Neuronal stem cell (in vitro differentiated cells): ENCODE measurements around the gene PODN.

Source experiments
- DNase-seq: peaks from one replicate; pipeline ENCODE4 v3.0.0-alpha.2; 2013; ENCODE audit warnings: low spot score
- H2AFZ ChIP-seq: one replicate; pipeline ENCODE4 v1.6.1; 2013; ENCODE audit warnings: mild to moderate bottlenecking, low read length, inconsistent platforms
- H2AK5ac ChIP-seq: 2 replicates; pipeline ENCODE4 v1.6.1; 2013; ENCODE audit warnings: low read depth, mild to moderate bottlenecking, inconsistent platforms, low read length, moderate library complexity, mixed read lengths
- H2BK120ac ChIP-seq: 2 replicates; pipeline ENCODE4 v1.6.1; 2013; ENCODE audit warnings: low read depth, mild to moderate bottlenecking, inconsistent platforms, low read length, moderate library complexity, mixed read lengths
- H2BK12ac ChIP-seq: one replicate; pipeline ENCODE4 v1.6.1; 2013; ENCODE audit warnings: low read length, inconsistent platforms
- H2BK15ac ChIP-seq: 2 replicates; pipeline ENCODE4 v1.6.1; 2013; ENCODE audit warnings: mild to moderate bottlenecking, low read length, inconsistent platforms, mixed read lengths
- H2BK5ac ChIP-seq: one replicate; pipeline ENCODE4 v1.6.1; 2013; ENCODE audit warnings: inconsistent platforms, mild to moderate bottlenecking, low read length, moderate library complexity
- H3K14ac ChIP-seq: one replicate; pipeline ENCODE4 v1.6.1; 2013; ENCODE audit warnings: low read length, inconsistent platforms
- H3K18ac ChIP-seq: 2 replicates; pipeline ENCODE4 v1.6.1; 2013; ENCODE audit warnings: low read length, inconsistent platforms
- H3K23ac ChIP-seq: 2 replicates; pipeline ENCODE4 v1.6.1; 2013; ENCODE audit warnings: low read depth, mild to moderate bottlenecking, mixed read lengths, low read length, inconsistent platforms; ENCODE audit not compliant: poor library complexity
- H3K27ac ChIP-seq: replicated peaks from 3 replicates; pipeline ENCODE4 v1.5.1; 2013; ENCODE audit warnings: low read length, inconsistent platforms
- H3K27me3 ChIP-seq, 3 experiments: 2 replicates each; pipeline ENCODE4 v1.6.1; 2013; ENCODE audit warnings: low read length in 3 of 3, mild to moderate bottlenecking in 2 of 3, inconsistent platforms in 1 of 3, low read depth in 1 of 3, mixed read lengths in 1 of 3, moderate library complexity in 1 of 3; ENCODE audit not compliant: control insufficient read depth in 3 of 3, insufficient read depth in 3 of 3
- H3K36me3 ChIP-seq, 2 donors: replicated peaks in 1 of 2; 2 replicates each; pipeline ENCODE4 v1.6.1; 2013; ENCODE audit warnings: low read length in 2 of 2; ENCODE audit not compliant: control insufficient read depth in 2 of 2, insufficient read depth in 2 of 2
- H3K4ac ChIP-seq: 2 replicates; pipeline ENCODE4 v1.6.1; 2013; ENCODE audit warnings: inconsistent platforms, mild to moderate bottlenecking, low read length, moderate library complexity
- H3K4me1 ChIP-seq, 2 donors: 1 replicate in 1 of 2; 2 replicates in 1 of 2; pipeline ENCODE4 v1.6.1; 2013; ENCODE audit warnings: low read length in 2 of 2, low read depth in 1 of 2; ENCODE audit not compliant: control insufficient read depth in 2 of 2, insufficient read depth in 1 of 2
- H3K4me2 ChIP-seq: one replicate; pipeline ENCODE4 v1.6.1; 2013; ENCODE audit warnings: mild to moderate bottlenecking, low read length, inconsistent platforms; ENCODE audit not compliant: insufficient read depth, poor library complexity, severe bottlenecking
- H3K4me3 ChIP-seq, 2 donors: 2 replicates each; pipeline ENCODE4 v1.5.1; 2013; ENCODE audit warnings: low read length in 2 of 2, mild to moderate bottlenecking in 2 of 2, inconsistent platforms in 1 of 2, moderate library complexity in 1 of 2
- H3K79me1 ChIP-seq: one replicate; pipeline ENCODE4 v1.6.1; 2013; ENCODE audit warnings: low read depth, mild to moderate bottlenecking, inconsistent platforms, low read length, moderate library complexity
- H3K9ac ChIP-seq: one replicate; pipeline ENCODE4 v1.6.1; 2013; ENCODE audit warnings: mild to moderate bottlenecking, low read depth, low read length, inconsistent platforms; ENCODE audit not compliant: poor library complexity
- H3K9me3 ChIP-seq, 2 donors: replicated peaks in 1 of 2; 2 replicates each; pipeline versions ENCODE3 to v1.6.1; 2013; ENCODE audit warnings: low read length in 2 of 2, mild to moderate bottlenecking in 2 of 2, inconsistent platforms in 1 of 2, low read depth in 1 of 2, mixed read lengths in 1 of 2, moderate library complexity in 1 of 2; ENCODE audit not compliant: control insufficient read depth in 2 of 2, insufficient read depth in 1 of 2
- H4K8ac ChIP-seq: one replicate; pipeline ENCODE4 v1.6.1; 2013; ENCODE audit warnings: low read depth, mild to moderate bottlenecking, inconsistent platforms, low read length, moderate library complexity
- H4K91ac ChIP-seq: one replicate; pipeline ENCODE4 v1.6.1; 2013; ENCODE audit warnings: low read length, low read depth, mild to moderate bottlenecking, inconsistent platforms; ENCODE audit not compliant: poor library complexity
- WGBS, 2 donors: extraction: QIAGEN DNeasy Blood & Tissue Kit; methylation state at CpG; one replicate each; pipeline ENCODE4 v1.1.7; 2013; ENCODE audit warnings: missing lambda C conversion rate in 2 of 2, mixed read lengths in 1 of 2; ENCODE audit not compliant: insufficient read length in 2 of 2, insufficient replicate concordance in 1 of 2; ENCODE audit errors: extremely low coverage in 2 of 2; 5-methylcytosine and 5-hydroxymethylcytosine counted together

PODN gene

DNA sequence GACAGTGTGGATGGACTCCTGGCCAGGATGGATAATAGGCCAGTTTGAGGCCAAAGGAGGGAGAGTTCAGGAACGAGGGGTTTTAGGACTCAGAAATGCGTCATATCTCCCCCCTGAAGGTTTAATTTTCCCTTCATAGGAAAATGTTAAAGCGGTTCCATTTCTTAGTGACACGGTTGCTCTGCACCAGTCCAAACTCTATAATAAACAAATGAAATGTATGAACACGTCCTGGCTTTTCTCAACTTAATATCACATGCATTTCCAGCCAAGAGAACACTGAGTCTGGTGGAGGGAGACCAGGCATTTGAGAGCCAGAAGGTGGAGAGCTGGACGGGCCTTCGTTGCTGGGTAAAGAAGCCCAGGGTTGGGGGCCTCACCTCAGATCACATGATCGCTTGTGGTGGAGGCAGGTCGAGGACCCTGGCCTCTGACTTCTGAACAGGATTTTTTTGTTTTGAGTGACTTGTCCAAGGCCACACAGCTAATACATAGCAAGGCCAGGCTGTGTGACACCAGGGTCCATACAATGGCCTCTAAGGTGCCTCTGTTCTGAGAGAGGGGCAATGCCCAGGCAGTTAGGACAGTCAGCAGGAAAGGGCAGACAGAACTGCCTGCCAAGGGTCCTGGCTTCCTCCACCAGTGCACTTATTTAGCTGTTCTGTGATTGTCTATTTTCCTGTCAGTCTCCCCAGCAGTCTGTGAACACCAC, 69.0 kb downstream of the PODN start:
- Histone ChIP-seq H3K4me2 (no peak overlapping the region), H3K4ac (no peak overlapping the region), H3K23ac (no peak overlapping the region), H3K27ac (no peak overlapping the region), H3K4me1 (peaks cover 10 to 12% of the 10 kb centered on the region in 2 donors), H2BK120ac (no peak overlapping the region), H3K27me3 (peaks cover 0 to 23% (median 0%) of the 10 kb centered on the region in 3 experiments), H4K91ac (no peak overlapping the region), H2AFZ (no peak overlapping the region), H2BK5ac (no peak overlapping the region), H4K8ac (no peak overlapping the region), H2BK12ac (no peak overlapping the region), H2AK5ac (no peak overlapping the region), H3K14ac (no peak overlapping the region), H3K4me3 (no peak overlapping the region), H3K9ac (no peak overlapping the region), H2BK15ac (no peak overlapping the region), H3K9me3 (no peaks in the 10 kb centered on the region), H3K79me1 (no peaks in the 10 kb centered on the region), H3K36me3 (no peaks in the 10 kb centered on the region), H3K18ac (no peak overlapping the region)
- WGBS, 2 donors: no CpG with 5 or more reads among the region's 9 CpGs
- DNase-seq: no peak

DNA sequence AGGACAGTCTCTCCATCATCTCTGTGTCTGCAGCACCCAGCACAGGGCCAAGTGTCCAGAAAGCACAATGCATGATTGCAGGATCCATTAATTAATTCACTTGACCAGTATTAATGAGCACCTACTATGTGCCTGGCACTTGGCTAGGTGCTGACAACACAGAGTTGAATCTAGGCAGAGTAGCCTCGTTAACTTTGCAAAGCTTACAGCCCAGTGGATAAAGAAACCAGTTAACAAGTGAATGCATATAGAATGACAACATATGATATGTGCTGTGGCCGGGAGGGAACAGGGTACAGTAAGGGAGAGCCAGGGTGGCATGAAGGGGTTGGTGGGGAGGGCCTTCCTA, 69.6 kb downstream of the PODN start:
- Histone ChIP-seq H3K4me1 (peaks cover 10 to 12% of the 10 kb centered on the region in 2 donors), H3K23ac (no peak overlapping the region), H2BK5ac (no peak overlapping the region), H4K8ac (no peak overlapping the region), H3K4ac (no peak overlapping the region), H3K9me3 (no peaks in the 10 kb centered on the region), H2BK120ac (no peak overlapping the region), H3K4me2 (no peak overlapping the region), H3K27me3 (peaks cover 0 to 19% (median 0%) of the 10 kb centered on the region in 3 experiments), H3K9ac (no peak overlapping the region), H2AK5ac (no peak overlapping the region), H3K18ac (no peak overlapping the region), H2BK12ac (no peak overlapping the region), H3K36me3 (no peaks in the 10 kb centered on the region), H3K4me3 (no peak overlapping the region), H2BK15ac (no peak overlapping the region), H2AFZ (no peak overlapping the region), H3K14ac (no peak overlapping the region), H4K91ac (no peak overlapping the region), H3K79me1 (no peaks in the 10 kb centered on the region), H3K27ac (no peak overlapping the region)
- no CpG with 5 or more reads among the region's 2 CpGs for WGBS, 2 donors
- DNase-seq: no peak

DNA sequence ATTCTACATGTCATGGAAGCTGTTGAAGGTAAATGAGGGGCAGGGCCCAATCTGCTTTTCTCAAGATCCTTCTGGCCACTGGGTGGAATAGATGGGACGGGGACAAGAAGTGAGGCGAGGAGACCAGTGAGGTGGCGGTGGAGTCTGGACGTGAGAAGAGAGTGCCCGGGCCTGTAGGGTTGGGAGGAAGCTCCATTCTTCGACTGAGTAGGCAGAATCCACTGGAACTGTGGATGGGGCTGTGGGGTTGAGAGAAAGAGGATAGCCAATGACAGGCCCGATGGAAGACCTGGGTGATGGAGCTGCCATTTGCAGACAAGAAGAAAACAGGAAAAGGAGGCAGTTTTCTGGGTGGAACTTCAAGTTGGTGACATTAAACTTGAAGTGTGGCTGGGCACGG, 70.2 kb downstream of the PODN start:
- Histone ChIP-seq H4K8ac (no peak overlapping the region), H2BK15ac (no peak overlapping the region), H3K23ac (no peak overlapping the region), H3K4me1 (peaks cover 10 to 12% of the 10 kb centered on the region in 2 donors), H3K27ac (no peak overlapping the region), H3K4me3 (no peak overlapping the region), H4K91ac (no peak overlapping the region), H3K4ac (no peak overlapping the region), H3K27me3 (peaks cover 0 to 19% (median 0%) of the 10 kb centered on the region in 3 experiments), H3K9ac (no peak overlapping the region), H2BK12ac (no peak overlapping the region), H3K79me1 (no peaks in the 10 kb centered on the region), H3K4me2 (no peak overlapping the region), H2AK5ac (no peak overlapping the region), H3K9me3 (no peaks in the 10 kb centered on the region), H3K18ac (no peak overlapping the region), H3K14ac (no peak overlapping the region), H2AFZ (no peak overlapping the region), H2BK5ac (no peak overlapping the region), H3K36me3 (no peaks in the 10 kb centered on the region), H2BK120ac (no peak overlapping the region)
- DNase-seq: no peak
- no CpG with 5 or more reads among the region's 8 CpGs for WGBS, 2 donors

DNA sequence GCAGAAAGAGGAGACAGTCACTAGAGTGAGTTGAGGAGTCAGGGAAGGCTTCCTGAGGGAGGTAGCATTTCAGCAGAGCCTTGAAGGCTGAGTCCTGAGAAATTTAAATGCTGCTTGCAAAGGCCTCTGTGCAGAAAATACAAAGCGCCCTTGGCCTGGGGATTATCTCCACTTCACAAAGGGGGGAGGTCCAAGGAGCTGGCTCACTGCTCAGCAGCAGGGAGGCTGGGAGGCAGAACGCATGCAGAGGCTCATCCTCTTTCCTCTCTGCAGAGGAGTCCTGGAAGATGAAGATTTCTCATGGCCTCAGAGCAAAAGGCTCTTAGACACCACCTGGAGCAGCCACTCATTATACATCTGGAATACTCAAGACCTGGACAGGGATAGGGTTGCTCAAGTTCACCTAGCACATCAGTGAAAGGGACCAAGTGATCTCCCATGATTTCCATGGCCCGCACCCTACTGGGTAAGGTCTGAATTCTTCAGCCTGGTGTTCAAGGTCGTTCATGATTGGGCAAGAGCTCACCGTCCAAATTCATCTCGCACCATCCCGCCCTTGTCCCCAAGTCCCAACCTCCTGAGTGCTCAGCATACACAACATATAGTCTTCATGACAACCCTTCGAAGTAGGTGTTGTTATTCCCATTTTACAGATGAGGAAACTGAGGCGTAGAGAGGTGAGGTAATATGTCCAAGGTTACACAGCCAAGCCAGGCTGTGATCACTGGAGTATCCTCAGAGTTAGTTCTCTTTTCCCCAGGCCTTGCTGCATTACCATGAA, 71.4 kb downstream of the PODN start:
- Histone ChIP-seq H3K27me3 (peaks cover 0 to 19% (median 0%) of the 10 kb centered on the region in 3 experiments), H3K14ac (no peak overlapping the region), H4K91ac (no peak overlapping the region), H3K9me3 (peaks cover 4 to 8% of the 10 kb centered on the region in 2 donors), H2BK5ac (no peak overlapping the region), H3K27ac (no peak overlapping the region), H3K4me3 (no peak overlapping the region), H3K23ac (no peak overlapping the region), H3K79me1 (no peaks in the 10 kb centered on the region), H2BK15ac (no peak overlapping the region), H3K4me1 (peaks cover 10 to 12% of the 10 kb centered on the region in 2 donors), H4K8ac (no peak overlapping the region), H3K9ac (no peak overlapping the region), H2AFZ (no peak overlapping the region), H3K4ac (no peak overlapping the region), H3K4me2 (no peak overlapping the region), H2AK5ac (no peak overlapping the region), H3K36me3 (no peaks in the 10 kb centered on the region), H2BK12ac (no peak overlapping the region), H2BK120ac (no peak overlapping the region), H3K18ac (no peak overlapping the region)
- WGBS, 2 donors: no CpG with 5 or more reads among the region's 9 CpGs
- no peak for DNase-seq
